ENCODE measurements around the gene DPP10. TPM values are rescaled to one million over a fixed set of nuclear protein-coding genes. Genes with fewer than 3 reads are reported as not detected.

Gene DPP10
- total RNA-seq, 4 donors from 2014 or later, result 0.09 to 4.0 (median 0.38) TPM; not detected in 1

- Histone ChIP-seq H3K4me3 (no peak overlapping the region), H3K27ac (no peak overlapping the region), H3K36me3 (no peaks in the 10 kb centered on the region), H3K4me1 (no peaks in the 10 kb centered on the region), H3K27me3 (peaks cover 0 to 3% (median 0%) of the 10 kb centered on the region in 4 donors), H3K9me3 (no peaks in the 10 kb centered on the region)
- WGBS, 2 donors, result 77 to 93% methylated on average over 2 to 3 of the region's 3 CpGs
- intact Hi-C loops (cut with DNase I), result no loop called here
- no peak for TF ChIP-seq POLR2A (IDR thresholded peaks at IDR 0.05)
- TF ChIP-seq, protein P1, sequence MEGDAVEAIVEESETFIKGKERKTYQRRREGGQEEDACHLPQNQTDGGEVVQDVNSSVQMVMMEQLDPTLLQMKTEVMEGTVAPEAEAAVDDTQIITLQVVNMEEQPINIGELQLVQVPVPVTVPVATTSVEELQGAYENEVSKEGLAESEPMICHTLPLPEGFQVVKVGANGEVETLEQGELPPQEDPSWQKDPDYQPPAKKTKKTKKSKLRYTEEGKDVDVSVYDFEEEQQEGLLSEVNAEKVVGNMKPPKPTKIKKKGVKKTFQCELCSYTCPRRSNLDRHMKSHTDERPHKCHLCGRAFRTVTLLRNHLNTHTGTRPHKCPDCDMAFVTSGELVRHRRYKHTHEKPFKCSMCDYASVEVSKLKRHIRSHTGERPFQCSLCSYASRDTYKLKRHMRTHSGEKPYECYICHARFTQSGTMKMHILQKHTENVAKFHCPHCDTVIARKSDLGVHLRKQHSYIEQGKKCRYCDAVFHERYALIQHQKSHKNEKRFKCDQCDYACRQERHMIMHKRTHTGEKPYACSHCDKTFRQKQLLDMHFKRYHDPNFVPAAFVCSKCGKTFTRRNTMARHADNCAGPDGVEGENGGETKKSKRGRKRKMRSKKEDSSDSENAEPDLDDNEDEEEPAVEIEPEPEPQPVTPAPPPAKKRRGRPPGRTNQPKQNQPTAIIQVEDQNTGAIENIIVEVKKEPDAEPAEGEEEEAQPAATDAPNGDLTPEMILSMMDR (IDR thresholded peaks at IDR 0.05), result no peak
- DNase-seq, result no peak
Measured at GRCh38 chr2:114684403-114684802, 242.0 kb downstream of the DPP10 start.

DNA sequence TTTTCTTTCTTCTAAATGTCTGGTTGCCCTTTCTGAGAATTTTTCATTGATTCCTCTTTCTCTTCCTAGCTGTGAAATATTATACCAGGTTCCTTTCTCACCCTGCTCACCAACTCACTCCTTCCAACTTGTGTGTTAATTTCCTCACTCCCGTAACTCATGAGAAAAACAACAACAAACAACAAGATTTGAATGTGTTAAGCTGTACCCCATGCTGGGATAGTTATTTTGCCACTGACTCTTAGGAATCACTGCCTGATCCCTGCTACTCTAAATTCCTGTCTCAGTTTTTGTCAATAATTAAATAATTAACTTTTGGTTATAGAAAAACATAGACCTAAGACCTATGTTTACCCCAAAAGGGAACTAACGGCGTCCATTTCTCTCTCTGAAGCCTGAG, 242.7 kb downstream of the DPP10 start:
- no peak for DNase-seq
- H3K36me3 ChIP-seq, result no peaks in the 10 kb centered on the region
- H3K4me1 ChIP-seq, result no peaks in the 10 kb centered on the region
- H3K9me3 ChIP-seq, result no peaks in the 10 kb centered on the region
- no peak overlapping the region for H3K27ac ChIP-seq
- TF ChIP-seq POLR2A (IDR thresholded peaks at IDR 0.05), result no peak
- TF ChIP-seq, protein P1 (IDR thresholded peaks at IDR 0.05), result no peak
- 62 to 76% methylated on average over 3 of the region's 3 CpGs for WGBS, 2 donors
- H3K27me3 ChIP-seq, result peaks cover 0 to 3% (median 0%) of the 10 kb centered on the region in 4 donors
- no peak overlapping the region for H3K4me3 ChIP-seq
- intact Hi-C loops (cut with DNase I), result no loop called here

- H3K27me3 ChIP-seq, result peaks cover 0 to 3% (median 0%) of the 10 kb centered on the region in 4 donors
- intact Hi-C loops (cut with DNase I), result no loop called here
- H3K9me3 ChIP-seq, result no peaks in the 10 kb centered on the region
- no peak for DNase-seq
- no peak overlapping the region for H3K4me3 ChIP-seq
- no peaks in the 10 kb centered on the region for H3K36me3 ChIP-seq
- no peak overlapping the region for H3K27ac ChIP-seq
- H3K4me1 ChIP-seq, result no peaks in the 10 kb centered on the region
- no peak for TF ChIP-seq POLR2A (IDR thresholded peaks at IDR 0.05)
- TF ChIP-seq, protein P1 (IDR thresholded peaks at IDR 0.05), result no peak
Measured at GRCh38 chr2:114688241-114688640, 245.8 kb downstream of the DPP10 start.

DNA sequence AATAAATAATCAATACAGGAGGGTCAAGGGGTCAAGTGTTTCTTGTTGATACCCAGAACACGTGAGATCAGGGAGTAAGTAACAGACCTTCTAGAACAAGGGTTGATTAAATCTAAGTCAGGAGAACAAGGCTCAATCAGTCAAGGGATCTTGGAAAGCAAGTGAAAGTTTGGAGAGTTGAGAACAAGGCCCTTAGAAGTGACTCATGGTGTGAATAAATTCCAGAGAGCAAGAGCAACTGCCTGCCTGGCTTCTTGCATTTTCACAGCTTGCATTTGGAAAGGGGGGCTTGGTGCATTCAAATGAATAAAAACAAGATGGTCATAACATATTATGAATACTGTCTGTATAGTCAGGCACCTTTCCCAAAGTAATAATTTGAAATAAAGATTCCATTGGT, 256.1 kb downstream of the DPP10 start:
- DNase-seq, result no peak
- Histone ChIP-seq H3K36me3 (no peaks in the 10 kb centered on the region), H3K9me3 (no peaks in the 10 kb centered on the region), H3K27me3 (no peaks in the 10 kb centered on the region), H3K27ac (no peak overlapping the region), H3K4me1 (no peaks in the 10 kb centered on the region), H3K4me3 (no peak overlapping the region)
- 60 to 81% methylated on average over 1 of the region's 1 CpG for WGBS, 2 donors
- intact Hi-C loops (cut with DNase I), result no loop called here
- no peak for TF ChIP-seq POLR2A (IDR thresholded peaks at IDR 0.05)
- TF ChIP-seq, protein P1 (IDR thresholded peaks at IDR 0.05), result no peak

GRCh38 chr2:114699423-114699944, 257.0 kb downstream of the DPP10 start:
- Histone ChIP-seq H3K4me1 (no peaks in the 10 kb centered on the region), H3K27ac (no peak overlapping the region), H3K4me3 (no peak overlapping the region), H3K9me3 (no peaks in the 10 kb centered on the region), H3K27me3 (no peaks in the 10 kb centered on the region), H3K36me3 (no peaks in the 10 kb centered on the region)
- WGBS, 2 donors, result 78 to 79% methylated on average over 2 of the region's 2 CpGs
- DNase-seq, result no peak
- intact Hi-C loops (cut with DNase I), result no loop called here
- TF ChIP-seq POLR2A (IDR thresholded peaks at IDR 0.05), result no peak
- TF ChIP-seq, protein P1 (IDR thresholded peaks at IDR 0.05), result no peak

Measured in esophagus squamous epithelium (tissue), 5 donors.